SH-SY5Y (cell line): ENCODE data around the gene EFEMP2.

Experiments
- GATA2 ChIP-seq: IDR thresholded peaks from 2 replicates; pipeline ENCODE4 v1.6.1; 2011; ENCODE audit warnings: mild to moderate bottlenecking, low read depth, low read length
- GATA3 ChIP-seq: IDR thresholded peaks from 2 replicates; pipeline ENCODE4 v1.6.1; 2011; ENCODE audit warnings: low read depth, mild to moderate bottlenecking, low read length, moderate library complexity

The EFEMP2 gene

GRCh38 chr11:65895482-65895981 is 22.9 kb upstream of the EFEMP2 start:
- TF ChIP-seq GATA3 (no peak), GATA2 (no peak)

- no peak for TF ChIP-seq GATA3
- no peak for TF ChIP-seq GATA2
Observed at GRCh38 chr11:65894034-65894591, 21.5 kb upstream of the EFEMP2 start.

- TF ChIP-seq GATA3: no peak
- no peak for TF ChIP-seq GATA2
Observed at GRCh38 chr11:65892661-65893317, 20.2 kb upstream of the EFEMP2 start.

GRCh38 chr11:65891219-65892136 is 18.9 kb upstream of the EFEMP2 start:
- TF ChIP-seq GATA3: no peak
- TF ChIP-seq GATA2: no peak

GRCh38 chr11:65890324-65891218 is 18.0 kb upstream of the EFEMP2 start, which contains the start of gene CCDC85B:
CCDC85B (plus strand) TSS chr11:65890673; CDS start chr11:65890784, 111 bp downstream.
- TF ChIP-seq GATA3 (no peak), GATA2 (no peak)

GRCh38 chr11:65888163-65888814 is 15.7 kb upstream of the EFEMP2 start, which contains the start of gene FIBP:
FIBP (minus strand) TSS chr11:65888471; CDS start chr11:65888418, 53 bp downstream.
- no peak; the same call in 1 of the 2 replicates for TF ChIP-seq GATA2
- no peak for TF ChIP-seq GATA3

GRCh38 chr11:65887723-65888162 is 15.1 kb upstream of the EFEMP2 start:
- TF ChIP-seq GATA2: no peak
- TF ChIP-seq GATA3: no peak

GRCh38 chr11:65886826-65887722 is 14.5 kb upstream of the EFEMP2 start:
- TF ChIP-seq GATA2 (no peak), GATA3 (no peak)

GRCh38 chr11:65885808-65886536 is 13.4 kb upstream of the EFEMP2 start:
- no peak for TF ChIP-seq GATA3
- no peak for TF ChIP-seq GATA2

GRCh38 chr11:65885231-65885630 is 12.6 kb upstream of the EFEMP2 start:
- TF ChIP-seq GATA2 (no peak), GATA3 (no peak)

GRCh38 chr11:65884716-65885092 is 12.1 kb upstream of the EFEMP2 start:
- TF ChIP-seq GATA2 (no peak), GATA3 (no peak)
